ENCODE results near the gene CHST7.

Gene CHST7

DNA sequence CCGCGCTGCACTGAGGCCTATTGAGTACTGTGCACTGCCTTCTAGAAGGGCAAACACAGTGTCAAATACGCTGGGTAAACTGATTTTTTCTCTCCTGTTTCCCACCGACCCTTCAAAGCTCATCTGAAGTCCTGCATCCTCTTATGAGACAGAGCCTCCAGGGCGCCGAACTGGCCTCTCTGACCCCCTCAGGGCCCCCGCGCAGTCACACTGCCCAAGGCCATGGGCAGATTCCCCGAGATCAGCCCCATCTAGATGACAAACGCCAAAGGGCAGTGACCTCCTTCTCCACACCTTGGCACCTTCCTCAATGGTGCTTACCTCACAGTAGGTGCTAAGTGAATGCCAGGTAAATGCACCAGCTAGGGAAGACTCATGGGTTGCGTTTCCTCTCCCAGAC is 34.4 kb downstream of the CHST7 start:
- DNase-seq (ENCODE audit: low read depth): no peak

DNA sequence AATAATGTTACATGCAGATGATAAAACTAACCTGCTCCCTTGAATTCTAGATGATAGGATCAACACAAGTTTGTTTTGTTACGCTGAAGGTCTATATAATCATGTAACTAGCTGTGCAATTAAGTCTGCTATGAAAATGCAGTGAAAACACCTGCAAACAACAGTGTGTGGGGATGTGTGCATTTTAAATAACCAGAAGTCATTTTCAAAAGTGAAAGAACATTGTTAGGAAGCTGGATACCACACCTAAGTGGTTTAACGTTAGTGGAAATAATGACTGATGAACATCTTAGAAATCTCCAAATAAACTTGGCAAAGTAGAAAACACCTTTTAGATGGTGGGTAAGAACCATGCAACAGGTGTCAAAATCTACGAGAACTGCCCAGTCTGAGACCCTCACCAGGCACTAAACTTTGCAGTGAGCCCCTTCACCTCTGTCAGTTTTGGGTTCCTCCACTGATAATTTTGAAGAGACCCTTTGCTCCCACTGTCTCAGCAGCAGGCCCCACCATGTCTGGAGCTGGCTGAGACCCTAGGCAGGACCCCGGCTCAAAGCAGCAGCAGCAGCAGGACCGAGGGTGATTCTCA is 36.6 kb downstream of the CHST7 start:
- no peak for DNase-seq (ENCODE audit: low read depth)

DNA sequence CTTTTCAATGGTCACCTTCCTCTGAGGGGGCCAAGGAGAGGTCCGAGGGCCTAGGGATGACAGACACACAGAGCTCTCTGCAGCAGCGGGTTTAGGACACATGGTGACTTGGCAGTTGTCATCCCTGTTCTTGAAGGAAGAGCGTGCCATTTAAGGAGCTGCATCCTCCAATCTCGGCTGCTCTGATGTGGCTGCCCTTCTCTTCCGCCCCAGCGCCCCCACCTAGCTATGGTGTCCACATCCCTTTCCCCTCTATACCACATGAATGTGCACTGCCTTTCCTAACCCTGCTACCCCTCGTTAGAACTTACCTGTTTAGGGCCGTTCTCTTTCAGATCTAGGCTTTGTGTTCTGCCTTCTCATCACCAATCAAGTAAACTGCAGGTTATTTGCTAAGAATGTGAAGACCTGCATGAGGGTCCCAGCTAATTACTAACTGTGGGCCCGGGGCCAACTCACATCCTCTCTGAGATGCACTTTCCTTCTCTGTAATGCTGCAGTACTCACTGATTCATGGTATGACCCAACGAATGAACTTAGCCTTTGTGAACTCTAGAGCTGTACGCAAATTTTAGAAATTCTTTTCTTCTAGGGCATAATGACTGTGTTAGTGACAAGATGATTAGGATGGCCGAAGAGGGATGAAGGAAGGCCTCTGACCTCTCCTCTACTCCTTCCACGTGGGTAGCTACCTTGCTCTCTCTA is 38.2 kb downstream of the CHST7 start:
- DNase-seq (ENCODE audit: low read depth): no peak

DNA sequence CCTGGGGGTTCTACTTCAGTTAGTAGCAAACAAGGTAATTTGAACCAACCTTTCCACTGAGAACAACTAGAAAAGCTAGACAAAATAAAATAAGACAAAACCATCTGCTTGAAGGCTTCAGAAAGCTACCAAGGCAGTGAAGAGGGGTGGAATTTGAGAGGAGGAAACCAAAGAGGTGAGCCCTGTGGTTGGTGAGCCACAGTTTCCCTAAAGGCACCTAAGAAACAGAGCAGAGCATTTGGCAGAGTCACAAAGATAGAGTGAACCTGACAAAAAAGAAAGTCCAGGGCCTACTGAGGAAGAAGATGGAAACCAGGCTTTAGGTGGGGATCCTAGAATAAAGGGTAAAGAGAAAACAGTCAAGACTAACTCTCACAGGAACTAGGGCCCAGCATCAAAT is 44.3 kb downstream of the CHST7 start:
- DNase-seq (ENCODE audit: low read depth): no peak

DNA sequence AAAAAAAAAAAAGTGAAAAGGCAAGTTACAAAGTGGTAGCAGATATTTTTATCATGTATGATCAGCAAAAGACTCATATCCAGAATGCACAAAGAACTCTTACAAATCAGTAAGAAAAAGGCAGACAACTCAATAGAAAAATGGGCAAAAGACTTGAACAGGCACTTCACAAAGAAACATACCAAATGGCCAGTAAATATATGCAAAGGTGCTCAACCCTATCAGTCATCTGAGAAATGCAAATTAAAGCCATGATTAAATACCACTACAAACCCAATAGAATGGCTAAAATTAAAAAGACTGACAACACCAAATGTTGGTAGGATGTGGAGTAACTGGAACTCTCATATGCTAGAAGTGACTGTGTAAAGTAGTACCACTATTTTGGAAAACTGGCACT is 45.4 kb downstream of the CHST7 start:
- no peak for DNase-seq (ENCODE audit: low read depth)

- DNase-seq (ENCODE audit: low read depth): peak; percentile 47
Measured at GRCh38 chrX:46620505-46620904, 46.9 kb downstream of the CHST7 start.

DNA sequence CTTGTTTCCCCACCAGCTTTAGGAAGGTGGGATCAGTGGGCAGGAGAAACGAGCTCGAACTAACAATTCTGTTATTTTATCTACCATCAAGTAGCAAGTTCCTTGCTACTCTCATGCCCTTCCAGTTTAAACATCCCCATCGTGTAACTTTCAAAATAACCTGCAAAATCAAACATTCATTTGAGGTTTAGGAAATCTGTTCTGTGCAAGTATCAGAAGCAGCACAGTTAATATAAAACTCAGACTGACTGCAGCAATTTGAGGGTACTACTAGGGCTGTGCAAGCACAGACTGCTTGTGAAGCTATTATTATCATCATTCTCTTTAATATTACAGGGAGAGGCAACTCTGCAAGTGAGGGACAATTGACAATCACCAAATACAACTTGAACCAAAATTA is 48.0 kb downstream of the CHST7 start:
- no peak for DNase-seq (ENCODE audit: low read depth)

DNA sequence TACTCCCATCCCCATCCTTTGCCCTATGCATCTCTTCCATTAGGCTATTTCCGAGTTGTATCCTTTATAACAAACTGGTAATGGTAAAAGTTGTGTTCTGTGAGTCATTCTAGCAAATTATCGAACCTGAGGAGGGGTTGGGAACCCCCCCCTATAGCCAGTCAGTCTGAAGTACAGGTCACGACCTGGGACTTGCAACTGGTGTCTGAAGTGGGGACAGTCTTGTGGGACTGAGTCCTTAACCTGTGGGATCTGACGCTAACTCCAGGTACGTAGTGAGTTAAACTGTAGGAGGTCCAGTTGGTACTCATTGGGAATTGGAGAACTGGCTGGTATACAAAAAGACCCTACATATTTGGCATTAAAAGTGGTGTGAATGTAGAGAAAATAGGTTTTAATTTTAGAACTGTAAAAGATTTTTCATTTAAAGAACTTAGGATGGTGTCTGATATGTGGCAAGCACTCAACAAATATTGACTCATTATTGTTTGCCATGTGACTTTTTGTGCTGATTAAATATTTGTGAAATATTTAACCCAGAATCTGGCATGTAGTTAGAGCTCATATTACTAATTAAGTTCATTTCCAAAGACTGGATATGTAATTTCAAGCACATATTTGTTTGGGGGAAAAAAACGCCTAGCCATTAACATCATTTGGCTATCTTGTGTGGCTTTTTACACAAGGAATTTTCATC is 50.7 kb downstream of the CHST7 start:
- DNase-seq (ENCODE audit: low read depth): no peak

- peak; percentile 72 for DNase-seq (ENCODE audit: low read depth)
Measured at GRCh38 chrX:46626566-46626965, 53.0 kb downstream of the CHST7 start.

DNA sequence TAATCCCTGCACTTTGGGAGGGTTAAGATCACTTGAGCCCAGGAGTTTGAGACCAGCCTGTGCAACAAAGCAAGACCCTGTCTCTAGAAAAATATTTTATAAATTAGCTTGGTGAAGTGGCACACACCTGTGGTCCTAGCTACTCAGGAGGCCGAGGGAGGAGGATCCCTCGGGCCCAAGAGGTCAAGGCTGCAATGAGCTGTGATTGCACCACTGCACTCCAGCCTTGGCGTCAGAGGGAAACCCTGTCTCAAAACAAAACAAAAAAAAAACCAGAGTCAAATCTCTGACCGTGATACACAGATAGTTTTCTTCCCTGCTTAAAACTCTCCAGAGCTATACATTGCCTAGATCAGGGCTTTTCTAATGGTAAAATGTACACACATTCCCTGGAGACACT is 53.5 kb downstream of the CHST7 start:
- no peak for DNase-seq (ENCODE audit: low read depth)

DNA sequence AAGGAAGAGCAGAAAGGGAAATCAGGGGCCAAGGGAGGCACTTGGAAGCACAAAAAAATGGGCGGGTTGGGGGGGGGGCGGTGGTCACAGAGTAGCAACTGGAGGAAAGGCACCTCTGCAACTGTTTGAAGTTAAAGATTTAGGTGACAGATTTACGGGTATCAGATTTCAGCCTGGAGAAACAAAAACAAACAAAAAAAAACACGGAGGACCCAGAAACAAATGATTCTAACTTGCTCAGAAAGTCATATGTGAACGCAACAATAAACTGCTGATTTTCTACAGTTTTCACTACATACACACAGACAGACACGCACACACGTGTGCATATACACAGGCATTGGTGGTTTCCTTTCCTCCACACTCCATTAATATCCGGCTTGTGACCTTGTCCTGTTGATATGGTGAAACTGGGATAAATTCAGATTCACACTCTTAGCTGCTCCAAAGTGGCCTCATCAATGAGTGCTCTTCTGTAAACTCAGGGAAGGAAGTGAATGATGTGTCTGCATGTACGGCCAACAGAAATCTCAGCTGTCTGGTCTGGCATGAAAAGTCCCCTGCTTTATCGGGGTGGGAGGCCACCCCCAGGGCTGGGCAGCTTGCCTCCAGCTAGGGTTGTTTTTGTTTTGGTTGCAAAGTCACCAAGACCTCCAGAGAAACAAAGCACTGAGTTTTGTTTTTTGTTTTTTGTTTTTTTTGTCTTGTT is 54.3 kb downstream of the CHST7 start:
- DNase-seq (ENCODE audit: low read depth): no peak

DNA sequence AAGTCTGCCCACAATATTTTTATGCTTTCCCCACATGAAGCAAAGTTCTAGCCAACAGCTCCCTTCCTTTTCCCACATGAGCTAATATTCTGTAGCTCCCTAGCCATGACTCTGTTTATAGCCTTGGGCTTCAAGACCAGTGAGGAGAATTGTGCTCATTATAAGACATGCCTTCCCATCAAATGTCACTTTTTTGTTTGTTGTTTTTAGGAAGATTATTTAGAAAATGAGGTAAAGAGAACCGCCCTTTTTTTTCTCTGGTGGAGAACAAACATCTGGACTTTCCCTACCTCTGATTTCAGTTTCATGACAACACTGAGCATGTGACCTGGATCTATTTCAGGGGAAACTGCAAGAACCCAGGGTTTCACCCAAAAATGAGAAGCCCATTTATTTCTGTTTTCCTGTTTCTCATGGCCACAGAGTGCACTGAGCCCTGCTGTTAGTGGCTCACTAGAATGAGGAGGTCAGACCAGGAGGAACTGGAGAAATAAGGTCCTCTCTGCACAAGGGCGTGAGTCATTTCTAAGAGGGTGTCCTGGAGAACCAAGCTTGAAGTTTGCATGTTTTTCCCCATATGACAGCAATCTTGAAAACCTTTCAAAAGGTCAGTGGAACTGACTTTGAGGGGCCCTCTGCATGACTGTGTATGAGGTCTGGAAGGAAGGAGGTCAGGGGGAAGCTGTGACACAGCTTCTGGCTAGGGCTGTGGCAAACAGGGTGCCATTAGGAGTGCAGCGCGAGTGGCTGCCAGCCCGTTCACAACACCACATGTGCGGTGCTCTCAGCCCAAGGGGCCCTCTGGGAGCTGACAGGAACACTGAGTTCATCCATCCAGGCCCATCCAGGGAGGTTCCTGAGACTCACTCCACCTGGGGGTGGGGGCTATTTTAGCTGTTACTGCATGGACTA is 55.2 kb downstream of the CHST7 start:
- no peak for DNase-seq (ENCODE audit: low read depth)

GRCh38 chrX:46630141-46630540 is 56.6 kb downstream of the CHST7 start:
- DNase-seq (ENCODE audit: low read depth): no peak

- DNase-seq (ENCODE audit: low read depth): no peak
Measured at GRCh38 chrX:46634577-46634976, 61.0 kb downstream of the CHST7 start.

- no peak for DNase-seq (ENCODE audit: low read depth)
Measured at GRCh38 chrX:46635186-46635585, 61.6 kb downstream of the CHST7 start.

GRCh38 chrX:46636223-46636622 is 62.7 kb downstream of the CHST7 start:
- DNase-seq (ENCODE audit: low read depth): no peak

DNA sequence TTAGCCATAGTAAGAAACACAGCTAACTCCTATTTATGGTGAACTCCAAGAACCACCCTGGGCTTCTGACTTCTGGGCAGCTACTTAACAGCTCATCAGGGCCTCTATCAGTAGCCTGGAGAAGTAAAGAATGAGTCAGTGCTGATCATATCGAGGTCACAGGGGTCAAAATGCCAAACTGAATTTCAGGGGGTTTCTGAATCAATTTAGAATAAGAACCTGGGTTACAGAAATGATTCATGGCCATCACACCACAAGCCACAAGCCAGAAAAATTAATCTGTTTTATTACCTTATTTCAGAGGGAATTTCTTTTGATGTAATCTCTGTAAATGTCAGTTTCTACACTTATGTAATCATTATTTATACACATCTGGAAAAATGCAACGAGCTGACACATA is 64.4 kb downstream of the CHST7 start:
- no peak for DNase-seq (ENCODE audit: low read depth)

DNA sequence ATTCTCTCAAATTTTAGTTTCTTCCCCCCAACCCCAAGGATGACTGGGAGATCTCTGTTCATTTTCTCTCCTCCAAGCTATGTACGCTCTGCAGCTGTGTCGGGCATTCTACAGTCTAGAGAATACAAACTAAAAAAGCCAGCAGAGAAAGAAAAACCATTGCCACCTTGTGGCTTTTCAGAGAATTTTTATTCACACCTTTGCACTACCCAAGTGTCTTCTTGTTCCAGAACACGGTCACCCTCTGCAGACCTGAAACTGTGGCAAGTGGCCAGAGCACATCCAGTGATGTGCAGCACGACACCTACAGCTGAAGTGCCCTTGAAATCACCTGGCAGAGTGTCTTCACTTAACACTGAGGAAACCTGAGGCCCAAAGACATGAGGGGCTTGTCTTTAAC is 68.6 kb downstream of the CHST7 start:
- no peak for DNase-seq (ENCODE audit: low read depth)

DNA sequence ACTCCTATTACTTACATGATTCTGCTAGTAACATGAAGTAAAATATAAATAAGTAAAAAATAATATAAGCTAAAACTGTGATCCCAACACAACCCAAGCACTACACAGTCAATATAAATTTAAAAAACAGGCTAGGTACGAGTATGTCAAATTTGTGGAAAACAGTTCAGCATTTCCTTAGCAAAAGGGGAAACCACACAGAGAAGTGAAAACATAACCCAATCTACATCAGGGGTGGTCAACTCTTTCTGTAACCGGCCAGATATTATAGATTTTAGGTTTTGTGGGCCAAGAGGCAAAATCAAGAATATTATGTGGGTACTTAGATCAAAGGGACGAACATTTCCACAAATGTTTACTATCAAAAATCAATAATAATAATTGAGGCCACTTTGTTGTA is 70.1 kb downstream of the CHST7 start:
- DNase-seq (ENCODE audit: low read depth): no peak

GRCh38 chrX:46645614-46646013 is 72.0 kb downstream of the CHST7 start:
- DNase-seq (ENCODE audit: low read depth): no peak

GRCh38 chrX:46647251-46647650 is 73.7 kb downstream of the CHST7 start:
- no peak for DNase-seq (ENCODE audit: low read depth)
